Measurements from ENCODE around the gene HTR6.

Gene HTR6

GRCh38 chr1:19657511-19657910 lies 7.2 kb upstream of the HTR6 start:
- no peak for DNase-seq

GRCh38 chr1:19658186-19658585 lies 6.5 kb upstream of the HTR6 start:
- DNase-seq, result no peak

DNA sequence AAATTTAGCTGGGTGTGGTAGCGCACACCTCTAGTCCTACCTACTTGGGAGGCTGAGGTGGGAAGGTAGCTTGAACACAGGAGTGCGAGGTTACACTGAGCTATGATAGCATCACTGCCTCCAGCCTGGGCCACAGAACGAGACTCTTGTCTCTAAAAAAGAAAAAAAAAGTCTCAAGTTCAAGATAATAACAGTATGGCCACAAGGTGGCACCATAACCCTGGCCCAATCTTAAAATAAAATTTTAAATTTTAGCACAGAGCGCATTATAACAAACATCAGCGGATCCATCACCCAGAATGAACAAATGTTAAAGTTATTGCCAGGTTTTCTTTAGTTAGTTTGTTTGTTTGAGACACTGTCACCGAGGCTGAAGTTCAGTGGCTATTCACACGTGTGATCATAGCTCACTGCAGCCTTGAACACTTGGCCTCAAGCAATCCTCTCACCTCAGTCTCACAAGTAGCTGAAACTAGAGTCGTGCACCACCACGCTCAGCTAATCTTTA lies 2.9 kb upstream of the HTR6 start:
- DNase-seq, result peak in 2 of 5 donors; percentile 34 to 55

- DNase-seq, result no peak
Observed at GRCh38 chr1:19662313-19662712, 2.4 kb upstream of the HTR6 start.

DNA sequence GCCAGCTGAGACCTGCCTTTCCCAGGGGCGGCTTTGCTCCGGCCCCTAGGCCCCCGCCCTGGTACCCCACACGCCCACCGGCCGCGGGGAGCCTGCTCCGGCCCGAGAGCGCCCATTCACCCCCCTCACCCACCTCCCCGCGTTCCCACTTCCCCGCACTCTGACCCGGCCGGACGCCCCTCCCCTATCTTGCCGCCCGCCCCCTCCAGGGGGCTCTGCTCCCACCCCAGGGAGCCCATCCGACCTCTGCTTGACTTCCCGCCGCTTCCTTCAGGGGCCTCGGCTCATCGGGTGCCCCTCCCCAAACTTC lies 466 bp downstream of the HTR6 start:
- no peak for DNase-seq

DNA sequence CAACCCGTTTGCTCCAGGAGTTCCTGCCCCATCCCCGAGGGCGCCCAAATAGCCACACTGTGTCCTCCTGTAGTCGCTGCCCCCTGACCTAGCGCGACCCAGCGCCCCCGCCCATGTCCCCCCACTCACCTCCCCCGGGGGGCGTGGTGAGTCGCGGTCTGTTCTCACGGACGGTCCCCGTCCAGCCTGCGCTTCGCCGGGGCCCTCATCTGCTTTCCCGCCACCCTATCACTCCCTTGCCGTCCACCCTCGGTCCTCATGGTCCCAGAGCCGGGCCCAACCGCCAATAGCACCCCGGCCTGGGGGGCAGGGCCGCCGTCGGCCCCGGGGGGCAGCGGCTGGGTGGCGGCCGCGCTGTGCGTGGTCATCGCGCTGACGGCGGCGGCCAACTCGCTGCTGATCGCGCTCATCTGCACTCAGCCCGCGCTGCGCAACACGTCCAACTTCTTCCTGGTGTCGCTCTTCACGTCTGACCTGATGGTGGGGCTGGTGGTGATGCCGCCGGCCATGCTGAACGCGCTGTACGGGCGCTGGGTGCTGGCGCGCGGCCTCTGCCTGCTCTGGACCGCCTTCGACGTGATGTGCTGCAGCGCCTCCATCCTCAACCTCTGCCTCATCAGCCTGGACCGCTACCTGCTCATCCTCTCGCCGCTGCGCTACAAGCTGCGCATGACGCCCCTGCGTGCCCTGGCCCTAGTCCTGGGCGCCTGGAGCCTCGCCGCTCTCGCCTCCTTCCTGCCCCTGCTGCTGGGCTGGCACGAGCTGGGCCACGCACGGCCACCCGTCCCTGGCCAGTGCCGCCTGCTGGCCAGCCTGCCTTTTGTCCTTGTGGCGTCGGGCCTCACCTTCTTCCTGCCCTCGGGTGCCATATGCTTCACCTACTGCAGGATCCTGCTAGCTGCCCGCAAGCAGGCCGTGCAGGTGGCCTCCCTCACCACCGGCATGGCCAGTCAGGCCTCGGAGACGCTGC lies 1.1 kb downstream of the HTR6 start:
- DNase-seq, result no peak

DNA sequence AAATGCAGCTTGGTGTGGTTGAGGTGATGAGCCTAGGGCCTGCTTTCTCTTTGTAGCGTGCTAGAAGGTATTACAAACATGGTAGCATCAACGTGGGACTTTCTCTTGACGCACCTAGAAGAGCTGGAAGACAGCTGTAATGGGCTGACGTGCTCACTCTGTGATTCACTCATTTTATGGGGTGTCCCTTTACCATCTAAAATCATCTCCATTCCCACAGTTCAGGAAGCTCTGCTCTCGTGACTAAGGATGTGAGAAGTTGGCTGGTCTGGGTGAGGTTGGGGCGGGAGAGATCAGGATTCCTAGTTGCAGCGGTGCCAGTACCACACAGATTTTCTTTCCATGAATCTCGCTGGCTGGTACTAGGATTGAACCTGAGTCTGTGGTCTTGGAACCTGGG lies 4.2 kb downstream of the HTR6 start:
- no peak for DNase-seq

DNA sequence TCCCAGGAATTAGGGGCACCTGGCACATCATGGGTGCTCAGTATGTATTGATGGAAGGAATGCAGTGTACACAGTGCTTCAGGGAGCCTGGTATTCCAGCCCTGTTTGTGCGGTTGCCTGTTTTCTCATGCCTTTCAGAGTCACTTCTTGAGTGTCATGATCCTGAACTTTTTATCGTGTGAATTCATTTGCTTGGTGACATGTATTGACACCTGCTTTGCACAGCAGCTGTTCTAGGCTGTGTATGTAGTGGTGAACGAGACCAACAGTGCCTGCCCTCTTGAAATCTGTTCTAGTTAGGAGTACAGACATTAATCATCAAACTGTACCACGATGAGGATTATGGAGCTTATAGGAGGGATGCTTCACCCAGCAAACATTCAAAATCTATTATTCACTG lies 6.1 kb downstream of the HTR6 start:
- DNase-seq, result no peak

- no peak for DNase-seq
Observed at GRCh38 chr1:19672237-19672636, 7.6 kb downstream of the HTR6 start.

DNA sequence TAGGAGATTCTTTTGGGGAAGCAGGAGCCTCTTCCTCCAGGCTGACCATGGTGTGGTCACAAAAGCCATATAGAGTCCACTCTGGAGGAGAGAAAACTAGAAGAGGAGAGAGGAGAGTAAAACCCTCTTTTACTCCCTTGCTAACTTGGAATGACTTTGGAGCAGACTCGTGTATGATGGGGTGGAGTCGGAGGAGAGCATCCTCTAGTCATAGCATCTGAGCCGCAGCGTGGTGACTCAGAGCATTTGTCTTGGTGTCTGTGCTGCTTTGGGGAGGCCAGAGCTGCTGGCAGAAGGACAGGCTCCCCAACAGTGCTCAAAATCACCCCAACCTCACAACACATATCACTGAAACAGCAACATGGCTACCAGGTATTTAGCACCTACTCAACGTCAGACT lies 11.1 kb downstream of the HTR6 start:
- DNase-seq, result no peak

DNA sequence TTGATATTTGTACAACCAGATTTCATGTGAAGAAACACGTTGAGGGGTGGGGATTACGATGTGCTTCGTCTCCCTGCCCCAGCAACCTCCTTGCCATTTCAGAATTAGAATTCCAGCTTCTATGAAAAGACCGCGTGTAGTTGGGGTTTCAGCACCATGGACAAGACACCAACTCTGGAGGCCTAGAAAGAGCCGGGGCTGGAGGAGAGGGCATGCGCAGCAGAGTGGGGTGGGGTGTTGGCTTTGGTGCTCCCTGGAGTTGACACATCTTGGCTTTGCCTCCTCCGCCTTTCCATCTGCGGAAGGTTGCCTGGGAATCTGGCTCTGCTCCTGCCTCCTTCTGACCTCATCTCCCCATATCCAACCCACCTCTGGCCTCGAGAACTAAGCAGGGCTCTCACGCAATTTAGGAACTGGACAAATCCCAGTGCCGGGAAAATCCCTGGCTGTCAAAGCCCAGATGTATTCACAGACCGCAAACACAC lies 11.8 kb downstream of the HTR6 start:
- DNase-seq, result no peak

DNA sequence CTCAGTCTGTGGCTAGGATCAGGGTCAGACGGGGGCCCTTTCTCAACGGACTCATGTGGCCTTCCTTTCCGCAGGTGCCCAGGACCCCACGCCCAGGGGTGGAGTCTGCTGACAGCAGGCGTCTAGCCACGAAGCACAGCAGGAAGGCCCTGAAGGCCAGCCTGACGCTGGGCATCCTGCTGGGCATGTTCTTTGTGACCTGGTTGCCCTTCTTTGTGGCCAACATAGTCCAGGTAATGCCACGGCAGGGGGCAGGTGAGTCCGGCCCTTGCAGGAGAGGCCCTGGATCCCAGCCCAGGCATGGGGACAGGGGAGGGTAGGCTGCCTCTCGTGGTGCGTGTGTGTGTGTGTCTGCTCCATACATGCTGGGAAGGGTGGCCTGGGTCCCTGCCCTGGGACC lies 13.8 kb downstream of the HTR6 start:
- DNase-seq, result no peak

- no peak for DNase-seq
Observed at GRCh38 chr1:19678931-19679453, 14.3 kb downstream of the HTR6 start.

DNA sequence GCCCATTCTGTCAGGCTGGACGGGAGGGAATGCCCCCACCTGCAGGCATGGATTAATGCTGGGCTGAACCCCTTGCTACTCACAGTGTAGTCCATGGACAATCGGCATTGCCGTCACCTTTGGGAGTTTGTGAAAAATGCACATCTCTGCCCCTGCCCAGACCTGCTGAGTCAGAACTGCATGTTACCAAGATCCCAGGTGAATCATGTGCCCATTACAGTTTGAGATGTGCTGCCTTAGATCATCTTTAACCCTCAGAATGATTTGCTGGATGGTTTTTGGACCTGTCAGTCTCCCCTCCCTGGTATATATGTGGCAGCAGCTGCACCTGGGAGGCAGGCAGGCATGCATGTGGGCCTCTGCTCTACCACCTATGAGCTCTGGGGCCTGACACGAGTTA lies 15.0 kb downstream of the HTR6 start:
- no peak for DNase-seq

DNA sequence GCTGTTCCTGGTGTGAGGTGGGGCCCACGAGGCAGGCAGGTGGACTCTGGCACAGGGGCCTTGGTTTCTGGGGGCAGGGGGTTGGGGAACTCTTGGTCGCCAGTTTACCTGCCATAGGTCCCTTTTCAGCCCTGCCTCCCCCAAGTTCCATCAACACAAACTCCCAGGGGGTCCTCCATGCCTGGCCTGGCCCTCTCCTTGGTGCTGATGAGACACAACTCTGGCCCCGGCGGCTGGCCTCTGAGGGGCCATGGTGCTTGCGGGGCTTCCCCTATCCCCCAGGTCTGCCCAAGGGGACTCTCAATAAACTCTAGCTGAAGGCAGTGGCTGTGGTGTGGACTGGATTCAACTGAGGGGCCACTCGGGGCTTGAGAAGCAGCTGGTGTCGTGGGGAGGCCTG lies 16.0 kb downstream of the HTR6 start:
- DNase-seq, result no peak

DNA sequence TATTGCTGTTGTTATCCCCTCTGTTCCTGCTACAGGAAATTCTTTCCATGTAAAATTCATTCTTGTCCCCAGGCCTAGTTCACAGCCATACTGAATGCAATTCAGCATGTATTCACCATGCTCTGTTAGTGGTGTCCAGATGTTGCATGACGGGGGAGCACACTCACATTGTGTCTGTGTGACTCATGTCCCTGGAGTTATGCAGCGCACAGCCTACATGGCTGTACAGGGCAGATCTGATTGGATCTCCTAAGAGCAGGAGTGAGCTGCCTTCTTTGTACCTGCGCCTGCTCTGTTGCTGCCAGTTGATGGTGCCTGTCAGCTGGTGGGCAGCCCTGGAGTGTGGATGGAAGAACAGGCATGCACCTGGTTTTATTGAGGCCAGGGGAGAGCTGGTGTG lies 17.6 kb downstream of the HTR6 start:
- DNase-seq, result no peak

- DNase-seq, result no peak
Observed at GRCh38 chr1:19682901-19683300, 18.2 kb downstream of the HTR6 start.

DNA sequence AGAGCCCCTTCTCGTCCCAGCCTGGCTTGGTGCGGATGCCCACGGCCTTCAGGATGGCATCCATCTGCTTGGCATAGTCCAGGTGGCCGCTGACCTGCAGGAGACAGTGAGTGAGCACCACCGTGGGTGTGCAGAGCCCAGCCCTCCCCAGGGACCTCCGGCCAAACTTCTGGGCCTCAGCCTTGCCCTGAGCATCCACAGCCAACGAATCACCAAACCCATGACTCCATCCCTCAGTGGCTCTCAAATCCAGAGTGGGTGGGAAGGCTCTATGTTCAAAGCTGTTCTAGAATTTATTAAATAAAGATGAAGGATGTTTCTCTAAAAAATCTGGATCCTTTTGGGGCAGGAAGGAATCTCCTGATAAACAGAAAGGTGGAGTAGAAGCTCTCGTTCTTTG lies 18.7 kb downstream of the HTR6 start:
- no peak for DNase-seq

DNA sequence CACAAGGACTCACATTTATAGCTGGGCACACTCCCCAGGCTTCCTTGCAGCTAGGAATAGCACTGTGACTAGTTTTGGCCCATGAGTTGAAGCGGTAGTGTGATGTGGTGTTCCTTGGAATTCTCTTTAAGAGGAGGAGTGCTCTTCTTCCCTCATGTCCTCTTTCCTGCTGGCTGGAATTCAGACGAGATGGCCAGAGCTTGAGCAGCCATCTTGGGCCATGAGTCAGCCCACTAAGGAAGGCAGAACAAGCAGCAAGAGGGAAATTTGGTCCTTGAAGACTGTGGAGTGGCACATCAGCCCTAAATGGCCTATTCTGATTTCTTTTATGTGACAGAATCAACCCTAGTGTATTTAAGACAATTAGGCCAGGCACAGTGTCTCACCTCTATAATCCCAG lies 20.0 kb downstream of the HTR6 start:
- DNase-seq, result no peak

DNA sequence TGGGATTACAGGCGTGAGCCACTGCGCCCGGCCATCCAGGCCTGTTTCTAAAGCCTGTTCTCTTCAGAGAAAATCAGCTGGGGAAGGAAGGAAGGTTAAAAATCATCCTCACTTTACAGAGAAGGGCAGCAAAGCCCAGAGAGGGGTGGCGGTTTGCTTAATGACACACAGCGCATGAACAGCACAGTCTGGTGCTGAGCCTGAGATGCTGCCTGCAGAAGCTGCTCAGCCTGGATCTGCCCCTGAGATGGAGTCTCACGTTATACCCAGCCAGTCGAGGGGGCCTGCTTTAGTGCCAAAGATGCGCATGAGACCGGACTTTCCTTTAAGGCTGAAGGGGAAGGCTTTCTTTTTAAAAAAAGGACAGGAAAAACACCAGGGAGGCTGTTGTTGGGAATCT lies 21.3 kb downstream of the HTR6 start:
- DNase-seq, result no peak

GRCh38 chr1:19687414-19687813 lies 22.7 kb downstream of the HTR6 start:
- DNase-seq, result no peak

GRCh38 chr1:19688041-19688842 lies 23.6 kb downstream of the HTR6 start:
- peak in 1 of 5 donors; percentile 34 for DNase-seq

DNA sequence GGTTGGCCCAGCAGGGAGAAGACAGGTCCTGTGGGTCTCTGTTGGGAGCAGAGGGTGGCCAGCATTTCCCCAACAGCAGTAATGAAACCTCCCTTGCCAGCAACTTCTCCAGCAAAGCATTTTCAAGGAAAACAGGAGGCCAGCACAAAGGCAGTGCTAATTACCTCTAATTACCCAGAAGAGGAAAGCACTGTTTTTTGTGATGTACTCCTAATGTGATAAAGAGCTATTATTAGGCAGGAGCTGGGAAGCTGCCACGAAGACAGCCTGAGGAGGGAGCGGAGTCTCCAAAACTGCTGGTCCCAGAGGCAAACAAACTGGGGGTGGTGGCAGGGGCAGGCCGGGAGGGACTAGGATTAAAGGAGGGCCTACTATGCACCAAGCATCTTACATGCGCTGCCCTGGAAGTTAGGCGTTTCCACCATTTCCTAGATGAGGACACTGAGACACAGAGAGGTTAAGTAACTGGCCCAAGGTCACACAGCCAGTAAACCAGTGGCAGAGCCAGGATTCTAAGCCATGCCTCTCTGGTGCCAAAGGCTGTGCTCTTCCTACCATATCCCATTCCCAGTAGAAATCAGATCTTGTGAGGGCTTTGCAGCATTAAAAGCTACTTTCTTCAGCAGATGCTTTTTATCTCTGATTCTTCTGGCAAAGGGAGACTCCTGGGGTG lies 24.5 kb downstream of the HTR6 start:
- DNase-seq, result no peak
